Endodermal cell (in vitro differentiated cells): ENCODE measurements around the gene MCOLN2. TPM values are rescaled to one million over a fixed set of nuclear protein-coding genes. Genes with fewer than 3 reads are reported as not detected.

Source experiments
- DNase-seq: peaks from one replicate; pipeline ENCODE4 v3.0.0-alpha.2; 2017
- H3K27ac ChIP-seq: 2 replicates; pipeline ENCODE4 v1.5.1; 2013; ENCODE audit warnings: mild to moderate bottlenecking, low read depth, low read length, moderate library complexity
- H3K27me3 ChIP-seq: 2 replicates; pipeline ENCODE4 v1.6.1; 2013; ENCODE audit warnings: mild to moderate bottlenecking, low read length, moderate library complexity; ENCODE audit not compliant: insufficient read depth, control insufficient read depth, poor library complexity, severe bottlenecking
- H3K36me3 ChIP-seq: 2 replicates; pipeline ENCODE4 v1.7.0; 2013; ENCODE audit warnings: mild to moderate bottlenecking, low read length, moderate library complexity; ENCODE audit not compliant: control insufficient read depth, insufficient read depth
- H3K4me1 ChIP-seq: one replicate; pipeline ENCODE4 v1.7.0; 2013; ENCODE audit warnings: low read length; ENCODE audit not compliant: control insufficient read depth, insufficient read depth
- H3K4me3 ChIP-seq: 2 replicates; pipeline ENCODE4 v1.5.1; 2013; ENCODE audit warnings: mild to moderate bottlenecking, low read length, moderate library complexity
- H3K9ac ChIP-seq: 2 replicates; pipeline ENCODE4 v1.6.1; 2013; ENCODE audit warnings: mild to moderate bottlenecking, low read length, moderate library complexity; ENCODE audit not compliant: poor library complexity, severe bottlenecking; ENCODE audit errors: extremely low read depth
- H3K9me3 ChIP-seq: 2 replicates; pipeline ENCODE4 v1.6.1; 2013; ENCODE audit warnings: mild to moderate bottlenecking, low read length, moderate library complexity; ENCODE audit not compliant: control insufficient read depth
- H3K27ac Mint-ChIP-seq: 2 replicates; pipeline ENCODE4 v1.8.0; 2020; ENCODE audit warnings: mixed read lengths
- H3K27me3 Mint-ChIP-seq: 2 replicates; pipeline ENCODE4 v1.8.0; 2021; ENCODE audit warnings: mild to moderate bottlenecking, mixed read lengths; ENCODE audit not compliant: insufficient read depth
- H3K36me3 Mint-ChIP-seq: 2 replicates; pipeline ENCODE4 v1.8.0; 2020; ENCODE audit warnings: low read depth, mixed read lengths
- H3K4me1 Mint-ChIP-seq: 2 replicates; pipeline ENCODE4 v1.8.0; 2020; ENCODE audit warnings: mixed read lengths
- H3K4me3 Mint-ChIP-seq: 2 replicates; pipeline ENCODE4 v1.8.0; 2020; ENCODE audit warnings: mild to moderate bottlenecking, moderate library complexity, mixed read lengths
- H3K9me3 Mint-ChIP-seq: 2 replicates; pipeline ENCODE4 v1.8.0; 2020; ENCODE audit warnings: mild to moderate bottlenecking, mixed read lengths
- CTCF ChIP-seq: fragments of 200-600 bp; sonication (generic); conservative IDR thresholded peaks from 2 replicates; pipeline ENCODE4 v1.5.0; 2021; ENCODE audit warnings: antibody characterized with exemption, mild to moderate bottlenecking
- WGBS, 2 experiments: methylation state at CpG; one replicate each; pipeline versions ENCODE4 v1.1.5 to v1.1.7; 2013; ENCODE audit warnings: missing lambda C conversion rate in 2 of 2, mixed read lengths in 1 of 2; ENCODE audit not compliant: insufficient coverage in 1 of 2, insufficient read length in 1 of 2; 5-methylcytosine and 5-hydroxymethylcytosine counted together
- total RNA-seq, 2 donors: library from RNA; stranded (reverse); fragmentation: NEBNext Ultra II Directional in 1 of 2; extraction: Animal tissue kit (Norgen Biotek cat#: 25700) in 1 of 2; gene quantifications; 2 replicates in 1 of 2; 3 replicates in 1 of 2; pipeline ENCODE4 v1.2.1, GENCODE V29; 2021

Gene MCOLN2
- total RNA-seq, 2 donors from 2014 or later: 0.20 to 0.29 TPM

- no peaks in the 10 kb centered on the region for H3K27me3 ChIP-seq
- no peak overlapping the region for H3K4me3 ChIP-seq
- Mint-ChIP-seq H3K9me3 (no peaks in the 10 kb centered on the region), H3K4me1 (no peaks in the 10 kb centered on the region), H3K4me3 (no peak overlapping the region), H3K27me3 (peaks cover 1% of the 10 kb centered on the region), H3K36me3 (no peaks in the 10 kb centered on the region), H3K27ac (no peak overlapping the region)
- H3K9ac ChIP-seq: no peak overlapping the region
- no peaks in the 10 kb centered on the region for H3K4me1 ChIP-seq
- H3K27ac ChIP-seq: no peak overlapping the region
- no peak for DNase-seq
- WGBS, 2 experiments: 72 to 76% methylated on average over 5 to 7 of the region's 7 CpGs
- H3K36me3 ChIP-seq: no peaks in the 10 kb centered on the region
- no peaks in the 10 kb centered on the region for H3K9me3 ChIP-seq
- no peak for TF ChIP-seq CTCF
These were observed 23.2 kb downstream of the MCOLN2 start for GRCh38 chr1:84973498-84974334.

- Mint-ChIP-seq H3K27ac (no peak overlapping the region), H3K36me3 (no peaks in the 10 kb centered on the region), H3K27me3 (peaks cover 1% of the 10 kb centered on the region), H3K9me3 (no peaks in the 10 kb centered on the region), H3K4me3 (no peak overlapping the region), H3K4me1 (no peaks in the 10 kb centered on the region)
- no peak overlapping the region for H3K9ac ChIP-seq
- WGBS, 2 experiments: 93% methylated on average over 1 of the region's 1 CpG; no CpG with 5 or more reads in 1 of the 2 experiments
- no peak for TF ChIP-seq CTCF
- no peaks in the 10 kb centered on the region for H3K36me3 ChIP-seq
- no peaks in the 10 kb centered on the region for H3K27me3 ChIP-seq
- no peak for DNase-seq
- H3K4me3 ChIP-seq: no peak overlapping the region
- H3K9me3 ChIP-seq: no peaks in the 10 kb centered on the region
- H3K27ac ChIP-seq: no peak overlapping the region
- H3K4me1 ChIP-seq: no peaks in the 10 kb centered on the region
These were observed 24.4 kb downstream of the MCOLN2 start for GRCh38 chr1:84972377-84972987.

GRCh38 chr1:84971957-84972356, 25.0 kb downstream of the MCOLN2 start:
- H3K9ac ChIP-seq: no peak overlapping the region
- no peak for DNase-seq
- Mint-ChIP-seq H3K4me3 (no peak overlapping the region), H3K27me3 (peaks cover 1% of the 10 kb centered on the region), H3K36me3 (no peaks in the 10 kb centered on the region), H3K4me1 (no peaks in the 10 kb centered on the region), H3K27ac (no peak overlapping the region), H3K9me3 (no peaks in the 10 kb centered on the region)
- no peak overlapping the region for H3K4me3 ChIP-seq
- no peaks in the 10 kb centered on the region for H3K36me3 ChIP-seq
- no peak overlapping the region for H3K27ac ChIP-seq
- H3K9me3 ChIP-seq: no peaks in the 10 kb centered on the region
- WGBS, 2 experiments: 97% methylated on average over 2 of the region's 2 CpGs; no CpG with 5 or more reads in 1 of the 2 experiments
- TF ChIP-seq CTCF: no peak
- H3K4me1 ChIP-seq: no peaks in the 10 kb centered on the region
- H3K27me3 ChIP-seq: no peaks in the 10 kb centered on the region
